ENCODE measurements around the gene RAD50.
"Not testable (repeated sequence)": the region's sequence is repeated elsewhere in the genome, so short reads cannot be mapped to it uniquely, and the experiment has no call there.

The RAD50 gene

GRCh38 chr5:132559383-132560060, 2.7 kb downstream of the RAD50 start:
- no peak for DNase-seq

DNA sequence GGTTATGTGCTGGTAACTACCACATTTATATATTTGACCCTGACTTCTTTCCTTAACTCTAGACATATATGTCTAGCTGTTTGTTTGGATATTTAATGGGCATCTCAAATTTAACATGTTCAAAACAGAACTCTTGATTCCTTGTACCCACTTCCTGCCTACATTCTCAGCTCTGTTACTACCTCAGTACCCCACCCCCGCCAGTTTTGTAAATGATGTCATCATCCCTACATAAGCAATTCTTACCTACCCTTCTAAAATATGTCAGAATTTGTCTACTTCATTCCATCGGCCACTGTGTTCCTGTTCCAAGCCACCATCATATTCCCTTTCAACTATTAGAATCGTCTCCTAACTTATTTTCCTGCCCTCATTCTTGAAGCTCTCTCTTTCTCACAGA, 4.8 kb downstream of the RAD50 start:
- peak; percentile 33 for DNase-seq

DNA sequence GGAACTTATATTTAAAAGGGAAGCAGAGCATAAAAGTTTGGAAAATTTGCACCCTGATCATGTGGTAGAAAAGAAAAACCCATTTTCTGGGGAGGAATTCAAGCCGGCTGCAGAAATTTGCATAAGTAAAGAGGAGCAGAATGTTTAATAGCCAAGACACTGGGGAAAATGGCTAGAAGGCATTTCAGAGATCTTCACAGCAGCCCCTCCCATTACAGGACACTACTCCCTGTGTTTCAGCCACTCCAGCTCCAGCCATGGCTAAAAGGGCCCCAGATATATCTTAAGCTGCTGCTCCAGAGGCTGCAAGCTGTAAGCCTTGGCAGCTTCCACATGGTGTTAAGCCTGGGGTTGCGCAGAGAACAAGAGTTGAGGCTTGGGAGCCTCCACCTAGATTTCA, 7.8 kb downstream of the RAD50 start:
- DNase-seq, result not testable (repeated sequence)

DNA sequence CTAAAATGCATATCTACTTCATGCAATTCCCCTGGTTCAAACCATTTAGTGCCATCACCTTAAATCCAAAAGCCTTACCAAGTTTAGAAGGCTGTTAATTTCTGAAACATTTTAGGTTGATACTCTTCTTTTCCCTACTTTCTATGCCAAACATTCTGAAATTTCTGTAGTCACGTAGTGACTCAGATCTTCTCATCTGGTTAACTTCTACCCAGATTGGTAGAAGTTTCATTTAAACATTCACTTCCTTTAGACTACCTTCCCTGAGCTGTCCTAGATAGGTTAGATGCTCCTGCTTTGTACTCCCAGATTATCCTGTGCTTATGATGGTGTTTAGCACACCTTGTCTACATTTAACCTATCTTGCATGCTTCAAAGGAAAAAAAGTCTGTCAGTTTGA, 9.9 kb downstream of the RAD50 start:
- DNase-seq, result peak; percentile 38

DNA sequence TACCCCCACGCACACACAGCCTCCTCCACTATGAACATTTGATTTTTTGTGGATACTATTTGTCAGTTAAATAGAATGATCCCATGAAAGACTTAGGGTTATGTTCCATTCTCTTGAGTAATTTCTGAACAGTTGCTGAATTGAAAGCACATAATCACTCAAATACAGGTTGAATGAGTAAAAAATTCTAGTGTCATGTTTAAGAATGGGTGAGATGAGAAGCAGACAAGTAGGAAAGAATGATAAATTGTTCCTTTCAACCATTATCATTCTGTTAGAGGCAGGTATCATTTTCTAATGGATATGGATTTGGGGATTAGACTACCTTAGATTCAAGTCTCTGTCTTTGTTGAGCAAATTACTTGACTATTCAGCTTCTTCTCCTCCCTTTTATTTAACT, 19.3 kb downstream of the RAD50 start:
- DNase-seq, result peak; percentile 23

DNA sequence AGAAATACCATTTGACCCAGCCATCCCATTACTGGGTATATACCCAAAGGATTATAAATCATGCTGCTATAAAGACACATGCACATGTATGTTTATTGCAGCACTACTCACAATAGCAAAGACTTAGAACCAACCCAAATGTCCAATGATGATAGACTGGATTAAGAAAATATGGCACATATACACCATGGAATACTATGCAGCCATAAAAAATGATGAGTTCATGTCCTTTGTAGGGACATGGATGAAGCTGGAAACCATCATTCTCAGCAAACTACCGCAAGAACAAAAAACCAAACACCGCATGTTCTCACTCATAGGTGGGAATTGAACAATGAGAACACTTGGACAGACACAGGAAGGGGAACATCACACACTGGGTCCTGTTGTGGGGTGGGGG, 27.8 kb downstream of the RAD50 start:
- not testable (repeated sequence) for DNase-seq

DNA sequence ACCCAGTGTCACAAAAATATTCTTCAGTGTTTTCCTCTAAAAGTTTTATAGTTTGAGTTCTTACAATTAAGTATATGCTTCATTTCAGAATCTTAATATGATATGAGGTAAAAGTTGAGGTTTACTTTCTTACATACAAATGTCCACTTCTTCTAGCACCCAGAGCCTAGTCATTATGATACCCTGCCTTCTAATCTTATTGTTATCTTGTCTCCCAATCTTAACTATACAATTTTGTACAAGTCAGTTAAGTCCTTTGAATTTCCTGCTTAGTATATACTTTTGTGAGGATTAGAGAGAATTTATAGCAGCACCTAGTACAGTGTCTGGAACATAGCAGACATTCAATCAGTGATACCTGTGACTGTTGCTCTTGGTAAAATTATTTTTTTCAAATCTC, 29.3 kb downstream of the RAD50 start:
- DNase-seq, result peak; percentile 39

DNA sequence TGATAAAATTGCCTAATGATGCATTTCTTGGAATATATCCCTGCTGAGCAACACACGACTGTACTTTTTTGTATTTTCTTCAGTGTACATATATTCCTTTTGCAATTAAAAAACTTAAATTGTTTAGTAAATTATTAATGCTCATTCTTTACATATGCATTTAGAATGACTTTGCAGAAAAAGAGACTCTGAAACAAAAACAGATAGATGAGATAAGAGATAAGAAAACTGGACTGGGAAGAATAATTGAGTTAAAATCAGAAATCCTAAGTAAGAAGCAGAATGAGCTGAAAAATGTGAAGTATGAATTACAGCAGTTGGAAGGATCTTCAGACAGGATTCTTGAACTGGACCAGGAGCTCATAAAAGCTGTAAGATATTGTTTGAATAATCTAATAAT, 32.7 kb downstream of the RAD50 start:
- no peak for DNase-seq

DNA sequence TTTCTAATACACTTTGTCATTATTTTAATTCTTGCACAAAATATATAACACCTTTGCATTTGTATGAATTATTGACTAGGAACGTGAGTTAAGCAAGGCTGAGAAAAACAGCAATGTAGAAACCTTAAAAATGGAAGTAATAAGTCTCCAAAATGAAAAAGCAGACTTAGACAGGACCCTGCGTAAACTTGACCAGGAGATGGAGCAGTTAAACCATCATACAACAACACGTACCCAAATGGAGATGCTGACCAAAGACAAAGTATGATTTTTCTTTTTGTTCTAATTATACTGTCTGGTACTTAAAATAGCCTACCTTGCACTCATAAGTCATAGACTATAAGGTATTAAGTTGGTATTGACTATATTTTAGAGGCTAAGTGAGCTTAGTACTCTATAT, 34.4 kb downstream of the RAD50 start:
- DNase-seq, result peak; percentile 20

DNA sequence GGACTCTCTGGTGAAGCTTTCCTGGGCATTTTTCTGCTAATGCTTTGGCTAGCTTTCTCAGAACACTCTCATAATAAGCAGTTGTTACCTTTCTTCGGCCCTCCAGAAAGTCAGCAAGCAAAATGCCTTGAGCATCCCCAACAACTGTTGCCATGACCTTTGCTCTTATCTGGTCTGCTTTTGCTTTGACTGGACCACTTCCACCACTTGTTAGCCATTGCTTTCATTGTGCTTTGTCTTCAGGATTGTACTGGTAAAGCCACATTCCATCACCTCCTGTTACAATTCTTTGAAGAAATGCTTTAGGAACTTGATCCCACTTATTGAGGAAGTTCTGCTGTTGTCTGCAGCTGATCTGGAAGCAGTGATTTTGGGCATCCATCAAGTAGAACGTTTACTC, 35.7 kb downstream of the RAD50 start:
- no peak for DNase-seq

- no peak for DNase-seq
These were observed 37.4 kb downstream of the RAD50 start for GRCh38 chr5:132594170-132594569.

DNA sequence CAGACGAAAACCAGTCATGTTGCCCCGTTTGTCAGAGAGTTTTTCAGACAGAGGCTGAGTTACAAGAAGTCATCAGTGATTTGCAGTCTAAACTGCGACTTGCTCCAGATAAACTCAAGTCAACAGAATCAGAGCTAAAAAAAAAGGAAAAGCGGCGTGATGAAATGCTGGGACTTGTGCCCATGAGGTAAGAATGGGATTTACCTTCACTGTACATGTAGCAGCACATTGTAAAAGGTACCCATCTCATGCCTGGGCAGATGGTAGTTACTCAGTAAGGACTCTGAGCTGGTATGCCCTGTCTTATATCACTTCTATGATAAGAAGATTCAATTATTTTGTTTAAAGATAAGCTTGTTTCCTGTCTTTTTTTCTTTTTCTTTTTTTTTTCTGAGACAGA, 38.8 kb downstream of the RAD50 start:
- no peak for DNase-seq

DNA sequence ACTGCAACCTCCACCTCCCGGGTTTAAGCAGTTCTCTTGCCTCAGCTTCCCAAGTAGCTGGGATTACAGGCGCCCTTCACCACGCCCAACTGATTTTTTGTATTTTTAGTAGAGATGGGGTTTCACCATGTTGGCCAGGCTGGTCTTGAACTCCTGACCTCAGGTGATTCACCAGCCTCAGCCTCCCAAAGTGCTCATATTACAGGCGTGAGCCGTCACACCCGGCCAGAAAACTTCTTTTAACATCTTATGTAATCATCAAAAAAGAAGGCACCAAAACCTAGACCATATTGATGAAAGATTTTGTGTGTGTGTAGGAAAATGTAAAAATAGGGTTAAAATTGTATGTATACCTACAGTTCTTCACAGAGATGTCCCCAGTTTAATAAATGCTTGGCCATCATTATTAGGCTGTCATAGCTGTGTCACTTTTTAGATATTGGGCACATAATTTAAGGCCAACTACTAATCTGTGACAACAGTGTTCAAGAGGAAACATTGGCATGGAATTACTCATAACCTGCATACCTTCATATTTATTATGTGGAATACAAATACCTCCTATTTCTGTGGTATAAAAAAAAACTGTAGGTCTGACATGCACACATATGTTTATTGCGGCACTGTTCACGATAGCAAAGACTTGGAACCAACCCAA, 44.4 kb downstream of the RAD50 start:
- DNase-seq, result no peak

GRCh38 chr5:132607095-132607494, 50.3 kb downstream of the RAD50 start:
- DNase-seq, result peak; percentile 64

GRCh38 chr5:132608107-132608506, 51.3 kb downstream of the RAD50 start:
- DNase-seq, result no peak

GRCh38 chr5:132611965-132612364, 55.2 kb downstream of the RAD50 start:
- DNase-seq, result no peak

- no peak for DNase-seq
These were observed 56.1 kb downstream of the RAD50 start for GRCh38 chr5:132612846-132613245.

- DNase-seq, result no peak
These were observed 64.9 kb downstream of the RAD50 start for GRCh38 chr5:132621699-132622098.

- no peak for DNase-seq
These were observed 65.8 kb downstream of the RAD50 start for GRCh38 chr5:132622608-132623007.

DNA sequence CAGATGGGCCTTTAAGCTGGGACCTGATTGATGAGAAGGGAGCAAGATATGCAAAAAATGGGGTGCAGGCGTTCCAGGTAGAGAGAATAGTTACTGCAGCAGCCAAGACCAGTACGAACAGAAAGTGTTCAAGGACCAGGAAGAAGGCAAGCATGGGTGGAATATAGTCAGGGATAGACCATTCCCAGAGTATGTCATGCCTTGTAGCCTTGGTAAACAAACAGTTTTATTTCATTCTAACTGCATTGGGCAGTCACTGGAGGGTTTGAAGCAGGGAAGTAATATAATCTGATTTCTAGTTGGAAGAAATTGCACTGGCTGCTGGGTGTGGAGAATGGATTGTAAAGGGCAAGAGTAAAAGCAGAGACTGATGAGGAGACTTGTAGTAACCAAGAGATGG, 70.7 kb downstream of the RAD50 start:
- DNase-seq, result no peak

- DNase-seq, result no peak
These were observed 72.0 kb downstream of the RAD50 start for GRCh38 chr5:132628814-132629213.

DNA sequence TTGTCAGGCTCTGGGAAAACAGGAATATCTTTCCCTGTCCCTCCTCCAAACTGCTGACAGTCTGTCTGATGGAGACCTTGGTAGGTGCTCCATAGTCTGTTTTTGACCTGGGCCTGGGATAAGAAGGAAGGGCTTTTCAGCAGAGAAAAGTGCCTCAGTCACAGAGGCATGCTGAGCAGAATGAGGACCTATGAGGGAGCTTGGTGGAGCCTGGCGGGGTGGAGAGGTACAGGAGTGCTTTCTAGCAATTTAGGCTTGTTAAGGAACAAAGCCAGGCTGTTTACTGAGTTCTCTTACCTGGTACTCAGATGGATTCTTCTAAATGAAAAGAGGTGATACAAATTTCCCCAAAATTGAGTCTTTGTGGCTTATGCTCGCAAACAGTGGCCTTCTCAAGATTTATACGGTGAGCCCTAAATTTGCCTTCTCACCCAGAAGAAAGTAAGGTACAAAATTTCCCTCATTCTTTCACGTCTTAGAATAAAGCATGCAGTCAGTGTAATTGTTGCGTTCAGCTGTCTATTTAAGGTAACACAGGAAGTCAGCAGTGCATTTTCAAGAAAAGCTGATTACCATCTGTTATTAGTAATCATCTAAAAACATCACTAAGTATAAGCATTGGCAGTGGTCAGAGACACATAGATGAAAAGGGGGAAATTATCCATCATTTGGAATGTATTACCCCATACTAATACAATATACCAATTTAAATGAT, 72.6 kb downstream of the RAD50 start:
- DNase-seq, result peak; percentile 30

- DNase-seq, result not testable (repeated sequence)
These were observed 76.8 kb downstream of the RAD50 start for GRCh38 chr5:132633587-132633986.

DNA sequence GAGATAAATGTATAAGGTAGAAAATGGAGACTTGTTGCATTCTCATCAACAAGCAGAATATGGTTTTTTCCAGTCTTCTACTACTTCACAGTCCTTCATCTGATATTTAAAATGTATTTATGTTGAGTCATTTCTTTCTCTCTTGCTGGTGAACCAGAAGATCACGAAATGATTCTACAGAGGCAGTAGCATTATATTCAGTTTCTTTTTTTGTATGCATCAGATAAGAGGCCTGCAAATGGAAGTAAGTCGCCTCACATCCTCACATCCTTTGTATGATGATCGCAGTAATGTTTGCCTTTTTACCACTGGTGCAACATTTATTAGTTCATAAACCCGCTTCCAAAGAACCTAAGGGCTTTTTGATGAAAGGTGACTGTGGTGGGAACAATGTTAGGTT, 79.1 kb downstream of the RAD50 start:
- peak; percentile 89 for DNase-seq

Measured in activated CD4-positive, alpha-beta T cell treated with anti-CD3 and anti-CD28 coated beads, Interleukin-10, Interleukin-2, amounts not matched to agents 100 ng/mL and 50 ng/mL, durations not matched to agents 16 hours and 8 hours (primary cell).